Fibroblast of lung (primary cell): ENCODE measurements around the gene ZNF550.

ENCODE experiments used
- CTCF ChIP-seq, 2 donors: IDR thresholded peaks in 1 of 2; conservative IDR thresholded peaks in 1 of 2; 1 replicate in 1 of 2; 2 replicates in 1 of 2; pipeline ENCODE4 v1.5.1; 2011 to 2012; ENCODE audit warnings: low read length in 2 of 2, control low read depth in 1 of 2, inconsistent platforms in 1 of 2, low read depth in 1 of 2, mild to moderate bottlenecking in 1 of 2
- EZH2 ChIP-seq: IDR thresholded peaks from 2 replicates; pipeline ENCODE4 v1.5.1; 2012; ENCODE audit warnings: low read length, control low read depth, mild to moderate bottlenecking; ENCODE audit errors: missing control alignments

DNA sequence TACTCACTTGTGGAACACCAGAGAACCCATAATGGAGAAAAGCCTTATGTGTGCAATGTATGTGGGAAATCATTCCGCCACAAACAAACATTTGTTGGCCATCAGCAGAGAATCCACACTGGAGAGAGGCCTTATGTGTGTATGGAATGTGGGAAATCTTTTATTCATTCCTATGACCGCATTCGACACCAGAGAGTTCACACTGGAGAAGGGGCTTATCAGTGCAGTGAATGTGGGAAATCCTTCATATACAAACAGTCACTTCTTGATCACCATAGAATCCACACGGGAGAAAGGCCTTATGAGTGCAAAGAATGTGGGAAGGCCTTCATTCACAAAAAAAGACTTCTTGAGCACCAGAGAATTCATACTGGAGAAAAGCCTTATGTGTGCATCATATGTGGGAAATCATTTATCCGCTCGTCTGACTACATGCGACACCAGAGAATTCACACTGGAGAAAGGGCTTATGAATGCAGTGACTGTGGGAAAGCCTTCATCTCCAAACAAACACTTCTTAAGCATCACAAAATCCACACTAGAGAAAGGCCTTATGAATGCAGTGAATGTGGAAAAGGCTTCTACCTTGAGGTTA lies 21.6 kb downstream of the ZNF550 start:
- no peak for TF ChIP-seq CTCF (conservative IDR thresholded peaks at IDR 0.05 in 1 of 2, IDR thresholded peaks at IDR 0.05 in 1 of 2; ENCODE audit: low read depth in 1 of 2, low read length in 2 of 2)
- TF ChIP-seq EZH2 = no peak
